GM12873 (cell line): ENCODE data around the gene OR2H2.

ENCODE experiments used
- CTCF ChIP-seq: IDR thresholded peaks from 2 replicates; pipeline ENCODE4 v1.5.1; 2012; ENCODE audit warnings: low read depth, mild to moderate bottlenecking, moderate library complexity, low read length, control low read depth; ENCODE audit not compliant: insufficient read depth; ENCODE audit errors: missing control alignments

Gene OR2H2

GRCh38 chr6:29593199-29593855 is 8.4 kb downstream of the OR2H2 start:
- no peak for TF ChIP-seq CTCF

- TF ChIP-seq CTCF, result no peak
These were observed 11.5 kb downstream of the OR2H2 start for GRCh38 chr6:29596381-29596900.

GRCh38 chr6:29597184-29597583 is 12.3 kb downstream of the OR2H2 start:
- no peak for TF ChIP-seq CTCF

- TF ChIP-seq CTCF, result no peak
These were observed 13.3 kb downstream of the OR2H2 start for GRCh38 chr6:29598172-29598747.

- peak; percentile 30 for TF ChIP-seq CTCF
These were observed 17.8 kb downstream of the OR2H2 start for GRCh38 chr6:29602564-29603361.

DNA sequence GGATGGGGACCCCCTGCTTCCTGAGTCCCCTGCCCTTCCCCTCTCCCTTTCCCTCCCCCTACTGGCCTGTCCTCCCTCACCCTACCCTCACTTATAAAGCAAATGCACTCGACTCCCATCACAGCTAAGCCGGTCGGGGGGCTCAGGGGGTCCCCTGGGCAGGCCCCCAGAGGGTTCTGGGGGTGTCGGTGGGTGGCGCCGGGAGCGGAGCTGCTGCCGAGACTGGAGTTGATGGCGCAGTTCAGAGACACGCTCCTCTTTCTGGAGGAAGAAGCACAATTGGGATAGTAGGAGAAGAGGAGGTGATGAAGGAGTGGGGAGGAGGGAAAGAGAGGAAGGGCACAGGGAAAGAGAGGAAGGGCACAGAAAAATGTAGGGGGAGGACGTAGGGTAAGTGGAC is 18.5 kb downstream of the OR2H2 start:
- no peak for TF ChIP-seq CTCF

DNA sequence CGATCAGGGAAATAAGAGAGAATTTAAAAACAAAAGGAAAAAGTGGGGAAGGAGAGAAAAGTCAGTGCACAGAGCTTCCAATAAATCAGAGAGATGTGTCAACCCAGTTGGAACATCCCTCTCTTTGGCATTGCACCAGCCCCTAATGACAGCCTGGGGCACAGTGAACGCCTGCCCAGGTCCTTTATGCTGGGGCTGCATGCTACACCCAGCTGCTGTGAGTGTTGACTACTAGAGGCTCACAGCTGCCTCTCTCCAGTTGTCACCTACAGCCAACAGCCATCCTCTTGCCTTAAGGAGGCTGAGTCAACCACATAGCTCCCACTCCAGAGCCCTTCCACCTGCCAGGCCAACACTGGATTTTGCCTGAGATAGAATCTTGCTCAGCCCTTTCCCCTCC is 19.0 kb downstream of the OR2H2 start:
- TF ChIP-seq CTCF, result no peak
